ENCODE measurements around the gene HBB.

- TF ChIP-seq CTCF (IDR thresholded peaks at IDR 0.05; ENCODE audit: low read depth, low read length, missing input control) (no peak), RAD21 (IDR thresholded peaks at IDR 0.05) (no peak)
These were observed 2.5 kb upstream of the HBB start for GRCh38 chr11:5229356-5229755.

Data from liver (tissue), 3 donors.